Activated CD8-positive, alpha-beta T cell treated with anti-CD3 and anti-CD28 coated beads for 36 hours (primary cell): Measurements from ENCODE around the gene SLC6A1. TPM values are rescaled to one million over a fixed set of nuclear protein-coding genes. Genes with fewer than 3 reads are reported as not detected.

Experiments
- ATAC-seq: fragments of 200-7000 bp; cut with Tn5 transposase; one replicate; pipeline ENCODE4 v1.10.0; 2021; ENCODE audit warnings: mild to moderate bottlenecking, moderate library complexity
- CTCF ChIA-PET: fragments of 350-600 bp; sonication (Branson Sonifier 250); formaldehyde crosslinking; loops from one replicate; lab custom pipeline; 2021; ENCODE audit warnings: antibody characterized with exemption; lab: Charles Lee
- POLR2A ChIA-PET: fragments of 350-600 bp; sonication (Branson Sonifier 250); formaldehyde crosslinking; loops from one replicate; lab custom pipeline; 2021; ENCODE audit warnings: antibody characterized with exemption; lab: Charles Lee
- DNase-seq: peaks from one replicate; pipeline ENCODE4 v3.0.0-alpha.2; 2020
- H3K27ac Mint-ChIP-seq: one replicate; pipeline ENCODE4 v1.8.0; 2021; ENCODE audit warnings: mild to moderate bottlenecking, mixed read lengths
- H3K27me3 Mint-ChIP-seq: one replicate; pipeline ENCODE4 v1.8.0; 2021; ENCODE audit warnings: mixed read lengths
- H3K36me3 Mint-ChIP-seq: one replicate; pipeline ENCODE4 v1.8.0; 2021; ENCODE audit warnings: low read depth, mixed read lengths
- H3K4me1 Mint-ChIP-seq: one replicate; pipeline ENCODE4 v1.8.0; 2021; ENCODE audit warnings: low read depth, mixed read lengths
- H3K4me3 Mint-ChIP-seq: one replicate; pipeline ENCODE4 v1.8.0; 2021; ENCODE audit warnings: mild to moderate bottlenecking, moderate library complexity, mixed read lengths
- H3K9me3 Mint-ChIP-seq: one replicate; pipeline ENCODE4 v1.8.0; 2021; ENCODE audit warnings: mixed read lengths
- CTCF ChIP-seq: fragments of 200-600 bp; IDR thresholded peaks from one replicate; pipeline ENCODE4 v1.8.0; 2022; ENCODE audit warnings: antibody characterized with exemption, mild to moderate bottlenecking
- intact Hi-C: fragments of 100-400 bp; cut with micrococcal nuclease; formaldehyde crosslinking; loops from one replicate; pipeline ENCODE4 v1.10.0; 2022
- total RNA-seq, 2 experiments: library from RNA; stranded (reverse); gene quantifications; one replicate each; pipeline ENCODE4 v1.2.3, GENCODE V29; 2021

The SLC6A1 gene
- total RNA-seq, 2 experiments from 2014 or later: not detected

GRCh38 chr3:10964537-10965167 is 27.9 kb upstream of the SLC6A1 start:
- TF ChIP-seq CTCF: no peak
- peak; percentile 23 for DNase-seq
- Mint-ChIP-seq H3K4me3 (no peak overlapping the region), H3K27me3 (peaks cover 17% of the 10 kb centered on the region), H3K27ac (no peak overlapping the region), H3K9me3 (no peaks in the 10 kb centered on the region), H3K4me1 (no peaks in the 10 kb centered on the region), H3K36me3 (no peaks in the 10 kb centered on the region)
- ChIA-PET POLR2A (no interaction called here), CTCF (interaction anchor here (1.7 to 3.3 kb wide), 2 partner anchors 19 to 95 kb away, joined by 5 to 8 read pairs; no protein-coding TSS in a partner anchor)
- intact Hi-C loops: no loop called here
- ATAC-seq: no peak

GRCh38 chr3:10968401-10968800 is 24.1 kb upstream of the SLC6A1 start:
- ATAC-seq (no peak), DNase-seq (no peak)
- Mint-ChIP-seq H3K27ac (no peak overlapping the region), H3K4me1 (no peaks in the 10 kb centered on the region), H3K27me3 (peaks cover 14% of the 10 kb centered on the region), H3K9me3 (no peaks in the 10 kb centered on the region), H3K4me3 (no peak overlapping the region), H3K36me3 (no peaks in the 10 kb centered on the region)
- POLR2A ChIA-PET: no interaction called here
- intact Hi-C loops: no loop called here
- TF ChIP-seq CTCF: no peak
- CTCF ChIA-PET: no interaction called here

GRCh38 chr3:10970306-10970960 is 22.1 kb upstream of the SLC6A1 start:
- no peak for ATAC-seq
- CTCF ChIA-PET: interaction anchor here (1.4 kb wide), 2 partner anchors 13 to 24 kb away, joined by 4 read pairs; no protein-coding TSS in a partner anchor
- DNase-seq: no peak
- Mint-ChIP-seq H3K4me1 (no peaks in the 10 kb centered on the region), H3K27ac (no peak overlapping the region), H3K9me3 (no peaks in the 10 kb centered on the region), H3K36me3 (no peaks in the 10 kb centered on the region), H3K27me3 (peaks cover 9% of the 10 kb centered on the region), H3K4me3 (no peak overlapping the region)
- POLR2A ChIA-PET: no interaction called here
- no peak for TF ChIP-seq CTCF
- intact Hi-C loops: no loop called here

- intact Hi-C loops: no loop called here
- H3K27ac Mint-ChIP-seq: no peak overlapping the region
- CTCF ChIA-PET: no interaction called here
- H3K4me1 Mint-ChIP-seq: no peaks in the 10 kb centered on the region
- H3K27me3 Mint-ChIP-seq: peaks cover 8% of the 10 kb centered on the region
- no peak for TF ChIP-seq CTCF
- H3K4me3 Mint-ChIP-seq: no peak overlapping the region
- ATAC-seq: no peak
- POLR2A ChIA-PET: no interaction called here
- no peaks in the 10 kb centered on the region for H3K9me3 Mint-ChIP-seq
- no peak for DNase-seq
- no peaks in the 10 kb centered on the region for H3K36me3 Mint-ChIP-seq
These were observed 20.3 kb upstream of the SLC6A1 start for GRCh38 chr3:10972072-10972782.
